CD4-positive, alpha-beta T cell treated with Interleukin-10 for 1 hour (primary cell): ENCODE results near the gene HNRNPUL1.

ENCODE experiments used
- DNase-seq: peaks from one replicate; pipeline ENCODE4 v3.0.0-alpha.2; 2020

The HNRNPUL1 gene

DNA sequence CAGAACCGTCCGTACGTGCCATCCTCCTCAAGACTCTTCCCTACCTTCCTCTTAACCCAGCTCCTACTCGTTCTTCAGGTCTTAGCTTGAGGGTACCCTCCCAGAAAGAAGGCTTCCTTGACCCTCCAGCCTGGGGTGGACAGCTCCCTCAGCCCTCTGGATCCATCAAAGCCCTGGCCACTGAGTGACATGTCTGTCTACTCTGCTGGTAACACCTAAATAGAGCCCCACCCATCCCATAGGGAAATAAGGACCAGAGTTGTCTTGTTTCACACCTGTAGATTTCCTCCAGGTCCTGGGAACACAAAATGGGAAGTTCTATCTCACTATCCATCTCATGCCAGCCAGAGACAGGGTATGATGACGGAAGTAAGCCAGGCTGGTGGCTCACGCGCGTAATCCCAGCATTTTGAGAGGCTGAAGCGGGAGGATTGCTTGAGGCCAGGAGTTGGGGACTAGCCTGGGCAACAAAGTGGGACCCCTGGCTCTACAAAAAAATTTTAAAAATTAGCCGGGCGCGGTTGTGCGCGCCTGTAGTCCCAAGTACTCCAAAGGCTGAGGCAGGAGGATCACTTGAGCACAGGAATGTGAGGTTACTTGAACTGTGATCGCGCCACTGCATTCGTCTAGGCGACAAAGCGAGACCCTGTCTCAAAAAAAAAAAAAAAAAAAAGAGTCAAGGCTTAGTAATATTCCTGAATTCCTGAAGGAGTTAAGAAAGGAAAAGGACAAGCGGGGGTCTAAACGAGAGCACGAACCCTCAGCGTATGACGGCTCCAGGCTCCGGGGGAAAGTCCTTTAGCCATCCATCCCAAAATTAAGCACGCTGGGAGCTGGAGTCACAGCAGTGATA, 45.2 kb downstream of the HNRNPUL1 start:
- no peak for DNase-seq

DNA sequence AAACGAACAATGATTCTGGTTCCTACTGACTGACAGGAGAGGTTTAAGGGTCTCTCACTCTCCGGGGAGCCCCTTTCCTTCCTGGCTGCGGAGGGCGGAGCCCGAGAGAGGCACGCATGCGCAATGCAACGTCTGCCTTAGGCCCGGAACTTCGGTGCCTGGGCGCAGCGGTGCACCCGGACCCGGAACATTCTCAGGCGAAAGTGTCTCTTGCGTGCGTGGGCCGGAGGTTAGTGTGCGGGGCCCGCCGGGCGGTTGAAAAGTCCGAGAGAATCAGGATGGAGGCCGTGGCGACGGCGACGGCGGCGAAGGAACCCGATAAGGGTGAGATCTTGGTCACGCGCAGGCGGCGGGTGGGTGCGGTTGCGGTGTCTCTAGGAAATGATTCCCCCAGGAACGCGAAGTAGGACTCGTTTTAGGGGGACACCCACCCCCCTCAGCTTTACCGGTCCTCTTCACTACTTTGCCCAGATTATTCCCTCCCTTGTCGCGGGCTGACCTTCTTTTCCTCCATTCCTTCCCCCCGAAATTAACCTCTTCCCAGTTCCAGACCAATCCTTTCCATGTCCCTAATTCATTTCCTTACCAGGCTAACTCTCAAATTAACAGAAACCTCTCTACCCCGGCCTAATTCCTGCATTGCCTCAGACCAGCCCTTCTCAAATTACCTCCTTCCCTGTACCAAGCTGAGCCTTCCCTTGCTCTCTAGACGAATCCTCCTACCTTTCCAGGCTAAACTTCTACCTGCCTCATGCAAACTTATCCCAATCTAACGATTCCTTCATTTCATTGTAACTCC, 46.1 kb downstream of the HNRNPUL1 start, which contains the start of gene CCDC97:
Gene CCDC97 (plus strand): TSS at position 140 of the 799 bp plus-strand sequence. CDS start 139 bp downstream, at position 279.
- DNase-seq: peak; percentile 91

DNA sequence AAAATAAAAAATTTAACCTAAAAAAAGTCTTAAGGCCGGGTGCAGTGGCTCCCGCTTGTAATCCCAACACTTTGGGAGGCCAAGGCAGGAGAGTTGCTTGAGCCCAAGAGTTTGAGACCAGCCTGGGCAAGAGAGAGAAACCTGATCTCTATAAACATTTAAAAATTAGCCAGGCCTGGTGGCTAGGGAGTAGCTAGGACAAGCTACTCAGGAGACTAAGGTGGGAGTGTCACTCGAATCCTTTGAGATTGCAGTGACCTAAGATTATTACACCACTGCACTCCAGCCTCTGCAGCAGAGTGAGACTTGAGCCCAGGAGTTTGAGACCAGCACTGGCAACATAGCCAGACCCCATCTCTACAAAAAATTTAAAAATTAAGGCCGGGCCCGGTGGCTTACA, 46.9 kb downstream of the HNRNPUL1 start:
- DNase-seq: no peak

DNA sequence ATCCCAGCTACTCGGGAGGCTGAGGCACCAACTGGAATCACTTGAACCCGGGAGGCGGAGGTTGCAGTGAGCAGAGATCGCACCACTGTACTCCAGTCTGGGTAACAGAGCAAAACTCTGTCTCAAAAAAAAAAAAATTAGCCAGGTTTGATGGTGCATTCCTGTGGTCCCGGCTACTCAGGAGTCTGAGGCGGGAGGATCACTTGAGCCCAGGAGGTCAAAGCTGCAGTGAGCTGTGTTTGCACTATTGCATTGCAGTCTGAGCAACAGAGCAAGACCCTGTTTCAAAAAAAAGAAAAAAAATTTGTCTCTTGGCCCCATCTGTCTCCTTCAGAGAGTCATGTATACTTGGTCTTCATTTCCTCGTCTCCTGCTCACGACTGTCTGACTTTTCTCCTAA, 47.4 kb downstream of the HNRNPUL1 start:
- DNase-seq: no peak

DNA sequence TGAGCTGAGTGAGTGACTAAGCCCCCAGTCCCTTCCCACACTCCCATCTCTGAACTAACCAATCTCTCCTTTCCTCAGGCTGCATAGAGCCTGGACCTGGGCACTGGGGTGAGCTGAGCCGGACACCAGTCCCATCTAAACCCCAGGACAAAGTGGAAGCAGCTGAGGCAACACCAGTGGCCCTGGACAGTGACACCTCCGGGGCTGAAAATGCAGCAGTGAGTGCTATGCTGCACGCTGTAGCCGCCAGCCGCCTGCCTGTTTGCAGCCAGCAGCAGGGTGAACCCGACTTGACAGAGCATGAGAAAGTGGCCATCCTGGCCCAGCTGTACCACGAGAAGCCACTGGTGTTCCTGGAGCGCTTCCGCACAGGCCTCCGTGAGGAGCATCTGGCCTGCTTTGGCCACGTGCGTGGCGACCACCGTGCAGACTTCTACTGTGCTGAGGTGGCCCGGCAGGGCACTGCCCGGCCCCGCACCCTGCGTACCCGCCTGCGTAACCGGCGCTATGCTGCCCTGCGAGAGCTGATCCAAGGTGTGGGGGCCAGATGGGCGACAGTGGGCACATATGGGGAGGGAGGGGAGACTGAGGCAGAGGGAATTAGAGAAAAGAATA, 52.2 kb downstream of the HNRNPUL1 start:
- no peak for DNase-seq

DNA sequence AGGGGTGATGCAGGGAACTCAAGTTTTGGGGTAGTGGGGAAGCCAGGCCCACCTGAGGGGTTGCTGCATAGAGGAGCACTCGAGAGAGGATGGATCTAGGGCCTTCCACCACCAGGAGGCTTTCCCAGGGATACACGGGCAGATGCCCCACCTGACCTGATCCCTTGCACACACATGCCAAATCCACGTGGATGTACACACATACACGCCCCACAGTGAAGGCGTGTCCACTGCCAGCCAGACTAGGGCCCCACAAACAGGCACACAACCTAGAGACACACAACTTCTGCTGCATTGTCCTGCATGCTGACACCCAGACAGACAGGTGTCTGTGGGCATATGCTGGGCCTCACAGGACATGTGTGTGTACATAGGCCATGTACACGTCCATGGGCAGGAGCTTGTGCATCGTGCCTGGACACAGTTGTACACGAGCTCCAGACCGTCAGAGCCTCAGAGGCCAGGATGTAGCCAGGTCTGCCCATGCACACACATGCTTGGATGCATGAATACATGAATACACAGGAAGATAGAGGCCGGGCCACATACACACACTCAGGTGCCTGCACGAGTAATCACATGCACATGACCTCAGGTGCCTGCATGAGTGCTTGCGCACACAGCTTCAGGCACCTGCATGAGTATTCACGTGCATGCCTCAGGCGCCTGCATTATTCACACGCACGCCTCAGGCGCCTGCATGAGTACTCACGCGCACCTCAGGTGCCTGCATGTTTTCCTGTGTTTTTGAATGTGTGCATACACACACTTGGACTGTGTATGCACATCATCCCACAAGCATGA, 54.7 kb downstream of the HNRNPUL1 start:
- no peak for DNase-seq

DNA sequence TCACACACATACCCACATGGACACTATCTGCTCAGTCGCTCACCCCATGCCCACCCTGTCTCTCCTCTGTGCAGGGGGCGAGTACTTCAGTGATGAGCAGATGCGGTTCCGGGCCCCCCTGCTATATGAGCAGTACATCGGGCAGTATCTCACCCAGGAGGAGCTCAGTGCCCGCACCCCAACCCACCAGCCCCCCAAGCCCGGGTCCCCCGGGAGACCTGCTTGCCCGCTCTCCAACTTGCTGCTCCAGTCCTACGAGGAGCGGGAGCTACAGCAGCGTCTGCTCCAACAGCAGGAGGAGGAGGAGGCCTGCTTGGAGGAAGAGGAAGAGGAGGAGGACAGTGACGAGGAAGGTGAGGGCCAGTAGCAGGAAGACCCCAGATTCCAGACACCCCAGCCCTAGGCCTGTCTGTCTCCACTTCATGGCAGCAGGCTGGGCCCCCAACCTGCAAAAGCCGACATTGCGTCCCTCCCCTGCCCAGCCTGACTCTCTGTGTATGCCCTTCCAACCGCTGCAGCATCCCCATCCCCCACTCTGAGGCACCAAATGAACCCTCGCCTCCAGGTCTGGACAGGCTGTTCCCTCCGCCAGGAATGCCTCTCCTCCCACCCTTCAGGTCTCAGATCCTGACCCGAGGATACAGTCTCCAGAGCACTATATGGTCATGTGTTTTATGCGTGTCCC, 55.5 kb downstream of the HNRNPUL1 start:
- DNase-seq: no peak

DNA sequence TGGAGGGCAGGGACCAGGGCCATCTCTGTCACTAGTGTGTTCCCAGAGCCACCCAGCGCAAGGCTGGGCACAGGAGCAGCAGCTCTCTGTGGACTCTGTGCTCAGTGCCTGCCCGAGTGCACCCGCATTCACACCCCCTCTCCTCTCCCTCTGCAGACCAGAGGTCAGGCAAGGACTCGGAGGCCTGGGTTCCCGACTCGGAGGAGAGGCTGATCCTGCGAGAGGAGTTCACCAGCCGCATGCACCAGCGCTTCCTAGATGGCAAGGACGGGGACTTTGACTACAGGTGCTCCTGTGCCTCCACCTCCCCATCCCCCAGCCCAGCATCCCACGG, 56.0 kb downstream of the HNRNPUL1 start:
- no peak for DNase-seq

DNA sequence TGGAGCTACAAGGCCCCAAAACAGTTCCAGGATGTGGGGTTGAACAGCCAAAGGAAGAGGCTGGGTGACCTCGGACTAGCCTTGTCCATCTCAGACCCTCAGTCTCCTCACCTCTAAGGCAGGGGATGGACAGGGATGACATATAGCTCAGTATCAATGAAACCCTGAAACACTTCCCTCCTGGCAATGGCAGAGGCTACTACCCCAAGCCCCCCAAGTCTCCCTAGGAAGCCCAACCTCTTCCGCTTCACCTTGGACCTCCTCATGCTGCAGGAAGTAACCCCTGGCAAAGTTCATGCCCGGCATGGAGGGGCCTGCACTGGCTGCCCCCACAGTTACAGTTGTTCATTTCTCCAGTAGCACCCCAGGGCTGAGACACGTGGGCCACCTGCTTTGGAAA, 56.4 kb downstream of the HNRNPUL1 start:
- DNase-seq: no peak

DNA sequence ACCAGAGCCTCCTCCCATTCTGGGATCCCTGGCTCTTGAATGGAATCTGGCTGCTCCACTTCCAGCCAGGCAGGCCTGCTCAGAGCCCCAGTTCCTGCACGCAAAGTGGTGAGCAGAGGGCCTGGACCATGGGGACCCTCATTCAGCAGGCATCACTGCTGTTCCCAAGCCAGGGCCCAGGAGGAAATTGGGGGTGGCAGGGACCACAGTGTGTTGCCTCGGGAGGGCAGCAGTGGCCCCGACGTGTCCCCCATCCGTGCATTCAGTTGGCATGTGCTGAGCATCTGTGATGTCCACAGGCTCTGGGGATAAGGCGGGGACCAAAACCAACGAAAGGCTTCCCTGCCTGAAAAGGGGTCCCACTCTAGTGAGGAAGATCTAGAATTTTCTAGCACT, 57.0 kb downstream of the HNRNPUL1 start:
- no peak for DNase-seq

DNA sequence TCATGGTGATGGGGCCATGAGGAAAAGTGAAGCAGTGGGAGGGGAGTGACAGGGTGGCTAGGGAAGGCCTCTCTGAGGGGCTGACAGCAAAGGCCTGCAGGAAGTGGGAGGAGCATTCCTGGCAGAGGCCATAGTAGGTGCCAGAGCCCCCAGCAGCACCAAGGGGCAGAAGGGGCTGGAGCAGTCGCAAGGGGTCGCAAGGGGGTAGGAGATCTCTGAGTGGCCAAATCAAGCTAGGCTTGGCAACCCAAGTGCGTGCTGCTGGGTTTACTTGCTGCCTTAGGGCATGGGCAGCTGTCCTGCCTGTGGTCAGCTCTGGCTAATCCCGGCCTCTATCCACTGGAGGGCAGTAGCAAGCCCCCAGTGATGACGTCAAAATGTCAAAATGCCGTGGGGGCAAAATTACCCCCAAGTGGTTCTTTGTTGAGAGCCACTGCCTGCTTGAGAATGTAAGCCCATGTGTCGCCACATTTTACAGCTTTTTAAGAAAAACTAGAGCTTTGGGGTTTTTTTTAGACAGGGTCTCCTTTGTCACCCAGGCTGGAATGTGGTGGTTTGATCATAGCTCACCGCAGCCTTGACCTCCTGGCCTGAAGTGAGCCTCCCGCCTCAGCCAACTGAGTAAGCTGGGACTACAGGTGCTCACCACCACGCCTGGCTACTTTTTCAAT, 57.6 kb downstream of the HNRNPUL1 start:
- DNase-seq: peak; percentile 34

DNA sequence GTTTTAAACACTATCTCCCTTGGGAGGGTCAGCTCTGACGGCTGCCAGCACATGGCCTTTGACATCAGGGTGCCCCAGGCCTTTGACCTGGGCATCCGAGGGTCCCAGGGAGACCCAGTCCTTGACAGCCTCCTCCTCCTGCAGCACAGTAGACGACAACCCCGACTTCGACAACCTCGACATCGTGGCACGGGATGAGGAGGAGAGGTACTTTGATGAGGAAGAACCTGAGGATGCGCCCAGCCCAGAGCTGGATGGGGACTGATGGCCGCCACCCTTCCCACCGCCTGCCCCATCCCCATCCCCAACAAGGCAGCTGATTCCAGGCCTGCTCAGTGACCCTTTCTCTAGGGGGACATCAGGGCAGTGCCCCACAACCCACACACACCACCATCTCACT, 58.3 kb downstream of the HNRNPUL1 start:
- DNase-seq: no peak

DNA sequence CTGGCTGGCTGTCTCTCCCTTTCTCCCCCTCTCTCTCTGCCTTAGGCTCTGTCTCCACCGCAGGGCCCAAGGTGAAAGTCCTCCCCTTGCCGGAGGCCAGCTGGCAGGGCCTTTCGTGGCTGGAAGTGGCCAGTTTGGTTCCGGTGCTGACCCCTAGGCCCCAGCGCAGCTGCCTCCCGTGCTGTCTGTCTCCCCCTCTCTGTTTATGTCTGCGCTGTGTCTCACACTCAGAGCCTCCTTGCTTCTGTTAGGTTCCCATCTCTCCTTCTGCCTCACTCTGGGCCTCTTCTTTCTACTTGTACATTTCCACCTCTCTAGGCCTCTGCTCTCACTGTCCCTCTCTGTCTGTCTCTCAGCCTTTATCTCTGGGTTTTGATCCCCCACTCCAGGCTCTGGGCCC, 58.9 kb downstream of the HNRNPUL1 start:
- no peak for DNase-seq

DNA sequence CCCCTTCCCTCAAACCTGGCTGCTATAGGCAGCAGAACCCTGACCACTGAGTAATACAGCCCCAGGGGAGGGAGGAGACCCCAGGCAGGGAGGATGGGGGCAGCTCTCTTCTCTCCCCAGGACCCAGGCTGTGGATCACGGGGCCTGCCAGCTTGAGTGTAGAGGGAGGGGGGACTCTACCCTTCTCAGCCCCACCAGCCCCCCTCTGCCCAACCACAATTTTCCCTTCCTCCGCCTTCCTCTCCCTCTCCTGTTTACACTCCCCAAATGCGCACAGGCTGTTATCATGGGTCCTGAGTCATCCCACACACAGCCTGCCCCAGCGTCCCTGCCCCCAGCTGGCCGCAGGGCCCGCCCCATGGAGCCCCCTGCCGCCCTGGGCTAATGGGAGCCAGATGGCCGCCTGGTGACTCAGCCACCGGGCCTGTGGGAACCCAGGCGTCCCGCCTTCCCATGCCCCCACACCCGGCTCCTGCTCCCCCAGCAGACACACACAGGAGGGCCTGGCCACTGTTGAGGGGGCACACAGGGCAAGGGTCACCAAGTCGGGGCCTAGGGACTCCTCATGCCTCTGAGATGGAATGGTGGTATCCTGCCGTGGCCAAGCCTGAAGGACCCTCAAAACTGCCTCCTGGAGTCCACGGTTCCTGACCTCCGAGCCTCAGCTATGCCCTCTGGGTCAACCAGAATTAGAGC, 59.4 kb downstream of the HNRNPUL1 start:
- no peak for DNase-seq

DNA sequence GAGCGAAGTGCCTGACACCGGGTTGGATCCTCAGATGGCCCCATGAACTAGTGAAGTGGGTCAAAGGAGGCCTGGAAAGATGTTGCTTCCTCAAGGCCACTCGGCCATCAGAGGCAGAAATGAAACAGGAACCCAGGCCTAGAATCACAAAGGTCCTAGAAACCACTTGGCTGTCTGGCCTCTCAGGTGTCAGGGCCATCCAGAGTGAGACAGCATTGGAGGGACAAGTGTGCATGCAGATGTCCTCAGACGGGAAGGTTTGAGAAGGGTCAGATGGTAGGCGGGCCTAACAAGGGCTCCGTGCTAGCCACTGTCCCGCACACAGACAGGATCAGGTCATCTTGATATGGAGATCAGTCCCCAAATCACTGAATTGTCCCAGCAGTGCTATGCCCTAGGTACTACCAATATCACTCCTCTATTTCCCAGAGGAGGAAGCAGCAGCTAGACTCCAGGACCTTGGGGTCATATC, 60.1 kb downstream of the HNRNPUL1 start:
- DNase-seq: no peak

DNA sequence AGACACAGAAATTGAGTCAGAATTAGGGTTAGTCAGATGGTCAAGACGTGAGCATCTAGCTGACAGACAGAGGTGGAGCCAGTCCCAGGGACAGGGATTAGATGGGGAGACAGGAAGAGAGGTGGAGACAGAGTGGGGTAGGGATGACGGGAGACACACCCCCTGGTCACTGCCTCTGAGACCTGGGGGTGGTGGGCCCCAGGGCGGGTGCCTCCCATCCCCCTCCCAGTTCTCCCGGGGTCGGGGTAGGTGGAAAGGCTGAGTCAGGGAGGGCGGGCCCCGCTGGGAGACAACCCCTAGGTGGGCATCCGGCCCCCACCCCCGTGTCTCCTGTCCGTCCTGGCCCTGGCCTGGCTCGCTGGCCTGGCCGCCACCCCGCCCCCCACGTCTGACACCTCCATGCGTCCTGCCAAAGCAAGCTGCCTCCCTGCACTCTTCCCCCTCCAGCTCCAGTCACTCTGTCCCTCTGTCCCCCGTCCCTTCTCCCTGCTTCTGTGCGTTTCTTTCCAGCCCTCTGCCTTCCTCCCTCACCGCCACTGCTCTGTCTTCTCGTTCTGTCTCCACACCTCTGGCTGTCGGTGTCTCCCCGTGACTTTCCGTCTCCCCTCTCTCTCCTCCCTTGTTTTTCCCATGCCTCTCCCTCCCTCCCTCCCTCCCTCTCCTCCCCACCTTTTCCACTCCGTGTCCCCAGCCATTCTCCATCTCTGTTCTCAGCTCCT, 60.9 kb downstream of the HNRNPUL1 start:
- peak; percentile 29 for DNase-seq

DNA sequence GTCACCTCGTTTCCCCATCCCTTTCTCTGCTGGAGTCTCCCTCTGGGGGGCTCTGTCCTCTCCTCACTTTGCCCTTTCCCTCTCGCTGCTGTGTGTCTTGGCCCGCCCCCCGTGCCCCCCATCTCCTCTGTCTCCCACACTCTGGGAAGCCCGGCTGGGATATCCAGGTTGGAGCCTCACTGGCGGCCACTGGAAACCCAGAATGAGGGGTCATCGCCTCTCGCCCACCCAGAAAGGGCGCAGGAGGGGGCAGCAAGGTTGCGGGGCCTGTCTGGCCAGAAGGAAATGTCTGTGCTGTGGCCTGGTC, 61.4 kb downstream of the HNRNPUL1 start:
- no peak for DNase-seq

DNA sequence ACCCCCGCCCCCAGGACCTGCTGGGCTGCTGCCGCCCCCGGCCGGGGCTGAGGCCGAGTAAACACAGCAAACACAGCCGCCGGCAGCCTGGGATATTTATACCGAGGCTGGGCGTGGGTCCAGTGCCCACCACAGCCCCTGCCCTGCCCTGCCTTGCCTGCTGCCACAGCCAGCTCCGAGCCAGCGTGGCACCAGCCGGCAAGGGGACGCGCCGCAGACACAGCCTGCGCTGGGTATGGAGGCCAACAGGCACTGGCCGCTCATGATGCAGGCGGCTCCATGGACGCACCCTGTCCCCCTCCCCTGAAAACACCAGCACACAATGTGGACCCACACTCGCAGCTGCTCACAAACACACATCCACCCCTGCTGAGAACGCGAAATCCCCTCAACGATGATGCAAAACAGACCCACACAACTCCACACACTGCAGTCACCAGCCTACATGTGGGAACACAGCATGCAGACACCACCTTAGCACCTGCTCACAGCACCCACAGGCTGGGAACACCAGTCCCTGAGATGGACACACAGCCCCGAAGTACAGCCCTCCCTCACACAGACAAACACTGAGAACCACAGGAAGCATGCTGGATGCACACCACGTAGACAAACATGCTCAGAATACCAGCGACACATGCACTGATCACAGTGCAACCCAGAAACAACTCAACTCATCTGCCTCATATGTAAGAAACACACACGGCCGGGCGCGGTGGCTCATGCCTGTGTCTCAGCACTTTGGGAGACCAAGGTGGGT, 62.0 kb downstream of the HNRNPUL1 start:
- DNase-seq: peak; percentile 32

DNA sequence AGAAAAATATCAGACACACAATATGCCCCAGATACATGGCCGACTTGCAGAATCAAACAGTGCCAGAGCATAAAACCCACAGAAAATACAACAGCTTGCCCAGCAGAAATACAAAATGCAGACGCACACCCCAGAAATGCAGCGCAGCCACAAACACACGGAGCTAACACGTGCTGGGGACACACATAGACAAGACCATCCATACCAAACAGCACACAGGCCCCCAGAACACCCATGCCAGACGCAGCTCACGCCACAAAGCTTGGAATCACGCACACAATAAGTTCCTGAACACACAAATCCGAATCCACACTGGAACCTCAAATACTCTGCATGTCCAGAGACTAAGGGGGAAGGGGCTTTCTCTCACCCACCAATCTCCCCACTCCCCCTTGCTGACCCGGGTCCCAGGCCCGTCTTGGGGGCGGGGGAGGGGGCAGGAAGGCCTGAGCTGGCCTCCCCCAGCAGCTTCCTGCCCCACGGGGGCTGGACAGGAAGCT, 63.0 kb downstream of the HNRNPUL1 start:
- DNase-seq: peak; percentile 53
